ENCODE measurements around the gene OR1M1.

The OR1M1 gene

GRCh38 chr19:9130965-9131364 lies 44.1 kb downstream of the OR1M1 start:
- Histone ChIP-seq H3K4me1 (ENCODE audit: control insufficient read depth in 5 of 5, insufficient read depth in 5 of 5, low read length in 5 of 5) (no peaks in the 10 kb centered on the region), H3K27ac (ENCODE audit: low read depth, low read length) (no peak overlapping the region), H3K9me3 (ENCODE audit: control insufficient read depth in 5 of 5, low read length in 5 of 5) (no peaks in the 10 kb centered on the region), H3K36me3 (ENCODE audit: control insufficient read depth in 5 of 5, insufficient read depth in 5 of 5, low read length in 5 of 5) (no peaks in the 10 kb centered on the region), H3K4me3 (ENCODE audit: low read depth in 1 of 5, low read length in 5 of 5) (no peak overlapping the region), H3K27me3 (ENCODE audit: control insufficient read depth in 5 of 5, insufficient read depth in 4 of 5, low read length in 5 of 5) (peaks cover 0 to 5% (median 0%) of the 10 kb centered on the region in 5 donors), H3K9ac (ENCODE audit: low read length in 5 of 5) (no peak overlapping the region)

GRCh38 chr19:9132422-9132821 lies 45.6 kb downstream of the OR1M1 start:
- Histone ChIP-seq H3K27me3 (ENCODE audit: control insufficient read depth in 5 of 5, insufficient read depth in 4 of 5, low read length in 5 of 5) (peaks cover 0 to 1% (median 0%) of the 10 kb centered on the region in 5 donors), H3K4me1 (ENCODE audit: control insufficient read depth in 5 of 5, insufficient read depth in 5 of 5, low read length in 5 of 5) (no peaks in the 10 kb centered on the region), H3K9ac (ENCODE audit: low read length in 5 of 5) (no peak overlapping the region), H3K27ac (ENCODE audit: low read depth, low read length) (no peak overlapping the region), H3K9me3 (ENCODE audit: control insufficient read depth in 5 of 5, low read length in 5 of 5) (no peaks in the 10 kb centered on the region), H3K4me3 (ENCODE audit: low read depth in 1 of 5, low read length in 5 of 5) (no peak overlapping the region), H3K36me3 (ENCODE audit: control insufficient read depth in 5 of 5, insufficient read depth in 5 of 5, low read length in 5 of 5) (no peaks in the 10 kb centered on the region)

GRCh38 chr19:9139609-9140158 lies 52.8 kb downstream of the OR1M1 start:
- H3K27me3 ChIP-seq (ENCODE audit: control insufficient read depth in 5 of 5, insufficient read depth in 4 of 5, low read length in 5 of 5): no peaks in the 10 kb centered on the region
- peak overlapping the region; percentile 96 for H3K27ac ChIP-seq (ENCODE audit: low read depth, low read length)
- H3K9me3 ChIP-seq (ENCODE audit: control insufficient read depth in 5 of 5, low read length in 5 of 5): peaks cover 0 to 3% (median 2%) of the 10 kb centered on the region in 5 donors
- peaks cover 2 to 23% (median 20%) of the 10 kb centered on the region in 5 donors for H3K4me1 ChIP-seq (ENCODE audit: control insufficient read depth in 5 of 5, insufficient read depth in 5 of 5, low read length in 5 of 5)
- peak overlapping the region; percentile 81 to 100 (median 94) for H3K4me3 ChIP-seq (ENCODE audit: low read depth in 1 of 5, low read length in 5 of 5)
- peak overlapping the region in 4 of 5 donors; percentile 83 to 99 (median 98) for H3K9ac ChIP-seq (ENCODE audit: low read length in 5 of 5)
- H3K36me3 ChIP-seq (ENCODE audit: control insufficient read depth in 5 of 5, insufficient read depth in 5 of 5, low read length in 5 of 5): no peaks in the 10 kb centered on the region

- Histone ChIP-seq H3K4me1 (ENCODE audit: control insufficient read depth in 5 of 5, insufficient read depth in 5 of 5, low read length in 5 of 5) (peaks cover 2 to 23% (median 20%) of the 10 kb centered on the region in 5 donors), H3K27me3 (ENCODE audit: control insufficient read depth in 5 of 5, insufficient read depth in 4 of 5, low read length in 5 of 5) (no peaks in the 10 kb centered on the region), H3K36me3 (ENCODE audit: control insufficient read depth in 5 of 5, insufficient read depth in 5 of 5, low read length in 5 of 5) (no peaks in the 10 kb centered on the region), H3K4me3 (ENCODE audit: low read depth in 1 of 5, low read length in 5 of 5) (peak within 1 kb of the TSS; percentile 81 to 100 (median 94)), H3K27ac (ENCODE audit: low read depth, low read length) (peak within 1 kb of the TSS; percentile 96), H3K9me3 (ENCODE audit: control insufficient read depth in 5 of 5, low read length in 5 of 5) (peaks cover 3 to 9% (median 8%) of the 10 kb centered on the region in 5 donors), H3K9ac (ENCODE audit: low read length in 5 of 5) (peak within 1 kb of the TSS; percentile 83 to 99 (median 98))
Measured at GRCh38 chr19:9140159-9140874, 53.5 kb downstream of the OR1M1 start, which contains the start of gene ZNF317. ZNF317 (plus strand) TSS chr19:9140397; CDS start chr19:9156017, 15,620 bp downstream.

GRCh38 chr19:9144920-9145319 lies 58.1 kb downstream of the OR1M1 start:
- Histone ChIP-seq H3K4me3 (ENCODE audit: low read depth in 1 of 5, low read length in 5 of 5) (no peak overlapping the region), H3K27ac (ENCODE audit: low read depth, low read length) (no peak overlapping the region), H3K4me1 (ENCODE audit: control insufficient read depth in 5 of 5, insufficient read depth in 5 of 5, low read length in 5 of 5) (peaks cover 0 to 24% (median 15%) of the 10 kb centered on the region in 5 donors), H3K9ac (ENCODE audit: low read length in 5 of 5) (no peak overlapping the region), H3K27me3 (ENCODE audit: control insufficient read depth in 5 of 5, insufficient read depth in 4 of 5, low read length in 5 of 5) (no peaks in the 10 kb centered on the region), H3K36me3 (ENCODE audit: control insufficient read depth in 5 of 5, insufficient read depth in 5 of 5, low read length in 5 of 5) (peaks cover 0 to 8% (median 6%) of the 10 kb centered on the region in 5 donors), H3K9me3 (ENCODE audit: control insufficient read depth in 5 of 5, low read length in 5 of 5) (peaks cover 3 to 15% (median 10%) of the 10 kb centered on the region in 5 donors)

All from subcutaneous abdominal adipose tissue (tissue), 5 donors.